DMS153 treated with DMSO at 0.1 percent for 48 hours (cell line): ENCODE measurements around the gene PRKG1.

ENCODE experiments used
- DNase-seq: peaks from one replicate; lab custom pipeline; 2025; ENCODE audit not compliant: unreplicated experiment; lab: John Stamatoyannopoulos, UW

The PRKG1 gene

GRCh38 chr10:51951601-51952000, 877.3 kb downstream of the PRKG1 start:
- no peak for DNase-seq

- no peak for DNase-seq
Measured at GRCh38 chr10:51952056-51952455, 877.8 kb downstream of the PRKG1 start.

- no peak for DNase-seq
Measured at GRCh38 chr10:51955696-51956095, 881.4 kb downstream of the PRKG1 start.

- no peak for DNase-seq
Measured at GRCh38 chr10:51956822-51957221, 882.5 kb downstream of the PRKG1 start.

GRCh38 chr10:51960494-51960895, 886.2 kb downstream of the PRKG1 start:
- DNase-seq: peak; percentile 14

- DNase-seq: no peak
Measured at GRCh38 chr10:51961401-51961800, 887.1 kb downstream of the PRKG1 start.

- DNase-seq: no peak
Measured at GRCh38 chr10:51964630-51965029, 890.3 kb downstream of the PRKG1 start.

GRCh38 chr10:51965451-51965850, 891.2 kb downstream of the PRKG1 start:
- no peak for DNase-seq

GRCh38 chr10:51972733-51973346, 898.6 kb downstream of the PRKG1 start:
- DNase-seq: no peak

- no peak for DNase-seq
Measured at GRCh38 chr10:51980752-51981151, 906.5 kb downstream of the PRKG1 start.

- no peak for DNase-seq
Measured at GRCh38 chr10:51981731-51982130, 907.4 kb downstream of the PRKG1 start.

- no peak for DNase-seq
Measured at GRCh38 chr10:51983481-51983880, 909.2 kb downstream of the PRKG1 start.

GRCh38 chr10:51985336-51985735, 911.0 kb downstream of the PRKG1 start:
- no peak for DNase-seq

- no peak for DNase-seq
Measured at GRCh38 chr10:51986516-51986915, 912.2 kb downstream of the PRKG1 start.

GRCh38 chr10:51993475-51993874, 919.2 kb downstream of the PRKG1 start:
- DNase-seq: no peak

- DNase-seq: no peak
Measured at GRCh38 chr10:51999096-51999495, 924.8 kb downstream of the PRKG1 start.

- no peak for DNase-seq
Measured at GRCh38 chr10:52004342-52004949, 930.2 kb downstream of the PRKG1 start.

- no peak for DNase-seq
Measured at GRCh38 chr10:52007091-52007490, 932.8 kb downstream of the PRKG1 start.

GRCh38 chr10:52011118-52011517, 936.8 kb downstream of the PRKG1 start:
- no peak for DNase-seq

GRCh38 chr10:52019077-52019555, 944.8 kb downstream of the PRKG1 start:
- no peak for DNase-seq

- DNase-seq: no peak
Measured at GRCh38 chr10:52019656-52020055, 945.4 kb downstream of the PRKG1 start.

GRCh38 chr10:52020173-52020572, 945.9 kb downstream of the PRKG1 start:
- no peak for DNase-seq

GRCh38 chr10:52020702-52021101, 946.4 kb downstream of the PRKG1 start:
- DNase-seq: no peak
